ENCODE measurements around the gene SLC6A17.

DNA sequence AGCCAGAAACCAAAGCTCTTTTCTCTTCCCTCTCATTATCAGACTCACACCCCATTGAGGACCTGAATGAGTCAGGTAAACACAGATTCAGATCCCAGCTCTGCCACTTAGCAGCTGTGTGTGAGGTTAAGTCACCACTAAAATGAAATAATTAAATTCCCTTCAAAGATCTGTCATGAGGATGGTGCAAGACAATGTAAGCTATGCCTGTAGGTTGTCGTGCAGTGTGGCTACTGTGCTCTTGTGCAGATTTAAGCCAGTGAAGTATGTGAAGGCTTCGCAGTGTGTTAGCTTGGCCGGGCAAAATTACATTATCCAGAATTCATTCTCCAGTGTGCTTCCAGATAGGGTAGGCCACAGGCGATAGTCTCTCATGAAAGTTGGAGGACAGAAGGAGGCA, 24.5 kb upstream of the SLC6A17 start:
- no peak for TF ChIP-seq EP300 (IDR thresholded peaks at IDR 0.05)
- TF ChIP-seq, protein P1, sequence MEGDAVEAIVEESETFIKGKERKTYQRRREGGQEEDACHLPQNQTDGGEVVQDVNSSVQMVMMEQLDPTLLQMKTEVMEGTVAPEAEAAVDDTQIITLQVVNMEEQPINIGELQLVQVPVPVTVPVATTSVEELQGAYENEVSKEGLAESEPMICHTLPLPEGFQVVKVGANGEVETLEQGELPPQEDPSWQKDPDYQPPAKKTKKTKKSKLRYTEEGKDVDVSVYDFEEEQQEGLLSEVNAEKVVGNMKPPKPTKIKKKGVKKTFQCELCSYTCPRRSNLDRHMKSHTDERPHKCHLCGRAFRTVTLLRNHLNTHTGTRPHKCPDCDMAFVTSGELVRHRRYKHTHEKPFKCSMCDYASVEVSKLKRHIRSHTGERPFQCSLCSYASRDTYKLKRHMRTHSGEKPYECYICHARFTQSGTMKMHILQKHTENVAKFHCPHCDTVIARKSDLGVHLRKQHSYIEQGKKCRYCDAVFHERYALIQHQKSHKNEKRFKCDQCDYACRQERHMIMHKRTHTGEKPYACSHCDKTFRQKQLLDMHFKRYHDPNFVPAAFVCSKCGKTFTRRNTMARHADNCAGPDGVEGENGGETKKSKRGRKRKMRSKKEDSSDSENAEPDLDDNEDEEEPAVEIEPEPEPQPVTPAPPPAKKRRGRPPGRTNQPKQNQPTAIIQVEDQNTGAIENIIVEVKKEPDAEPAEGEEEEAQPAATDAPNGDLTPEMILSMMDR (IDR thresholded peaks at IDR 0.05): no peak
- TF ChIP-seq POLR2A (IDR thresholded peaks at IDR 0.05; ENCODE audit: low read depth): no peak

All from esophagus muscularis mucosa (tissue), 4 donors.